ENCODE results near the gene CIART.

- no peak for TF ChIP-seq CTCF (IDR thresholded peaks at IDR 0.05; ENCODE audit: low read length)
- TF ChIP-seq EZH2 (IDR thresholded peaks at IDR 0.05; ENCODE audit: borderline replicate concordance, low read length): no peak
Observed at GRCh38 chr1:150259758-150260669, 22.3 kb upstream of the CIART start.

Measured in OCI-LY1 (cell line).